Gastrocnemius medialis (tissue), 4 donors: ENCODE data around the gene SLC22A5. TPM values are rescaled to one million over a fixed set of nuclear protein-coding genes. Genes with fewer than 3 reads are reported as not detected.
A peak's percentile ranks its signal among the peaks of the same experiment; 100 is the strongest.
"Not testable (repeated sequence)": the region's sequence is repeated elsewhere in the genome, so short reads cannot be mapped to it uniquely, and the experiment has no call there.

Experiments
- ATAC-seq, 2 donors: fragments of 150-250 bp; one replicate each; pipeline ENCODE4 v1.9.1; 2016
- DNase-seq, 2 donors: peaks; one replicate each; pipeline ENCODE4 v3.0.0-alpha.2; 2019
- H3K27ac ChIP-seq, 4 donors: fragments of 200-600 bp; sonication (generic); 1 replicate in 1 of 4; 2 replicates in 3 of 4; pipeline ENCODE4 v1.5.1; 2016 to 2018; ENCODE audit warnings: mild to moderate bottlenecking in 2 of 4, moderate library complexity in 1 of 4
- H3K27me3 ChIP-seq, 3 donors: fragments of 200-600 bp; sonication (generic) in 2 of 3; 1 replicate in 1 of 3; 2 replicates in 2 of 3; pipeline versions ENCODE4 v1.5.1 to v1.6.0; 2016 to 2019; ENCODE audit warnings: mild to moderate bottlenecking in 1 of 3, moderate library complexity in 1 of 3
- H3K36me3 ChIP-seq, 2 donors: fragments of 200-600 bp; sonication (generic) in 1 of 2; one replicate each; pipeline ENCODE4 v1.5.1; 2017 to 2018
- H3K4me1 ChIP-seq, 2 donors: fragments of 200-600 bp; sonication (generic) in 1 of 2; one replicate each; pipeline ENCODE4 v1.5.1; 2016 to 2017; ENCODE audit warnings: mild to moderate bottlenecking in 2 of 2
- H3K4me3 ChIP-seq, 4 donors: fragments of 200-600 bp; sonication (generic) in 3 of 4; 1 replicate in 1 of 4; 2 replicates in 3 of 4; pipeline ENCODE4 v1.5.1; 2016 to 2019; ENCODE audit warnings: mild to moderate bottlenecking in 2 of 4
- H3K9me3 ChIP-seq, 3 donors: fragments of 200-600 bp; sonication (generic) in 2 of 3; 1 replicate in 1 of 3; 2 replicates in 2 of 3; pipeline ENCODE4 v1.5.1; 2016 to 2019
- CTCF ChIP-seq, 5 experiments: fragments of 450-650 bp in 3 of 5; fragments of 200-600 bp in 2 of 5; sonication (generic) in 2 of 5; IDR thresholded peaks in 4 of 5; conservative IDR thresholded peaks in 1 of 5; 1 replicate in 4 of 5; 2 replicates in 1 of 5; pipeline ENCODE4 v1.5.1; 2016 to 2019; ENCODE audit warnings: antibody characterized with exemption in 5 of 5, mild to moderate bottlenecking in 3 of 5, moderate library complexity in 3 of 5
- POLR2A ChIP-seq, 2 donors: fragments of 450-650 bp; IDR thresholded peaks; one replicate each; pipeline ENCODE4 v1.6.1; 2017; ENCODE audit warnings: antibody characterized with exemption in 2 of 2, mild to moderate bottlenecking in 2 of 2, moderate library complexity in 2 of 2
- in situ Hi-C, 4 donors: fragments of 200-750 bp; cut with MboI; loops; one replicate each; pipeline versions ENCODE4 v1.15.0 to v1.8.0; 2017; ENCODE audit warnings: low sequenced_read_pairs in 4 of 4
- intact Hi-C: fragments of 100-400 bp; cut with DNase I; formaldehyde crosslinking; loops from one replicate; pipeline ENCODE4 v1.15.1; 2023; ENCODE audit warnings: low total_unique reads
- total RNA-seq, 4 donors: library from RNA; depleted of rRNA; stranded (reverse); fragments of >200 nt; gene quantifications; one replicate each; pipeline versions ENCODE4 v1.1.0 to v1.2.3, GENCODE V29; 2016

The SLC22A5 gene
- total RNA-seq, 4 donors from 2014 or later: 56.2 to 116 (median 79.2) TPM

GRCh38 chr5:132411304-132412013, 41.9 kb downstream of the SLC22A5 start:
- intact Hi-C loops: loop anchor here (1.0 to 5.0 kb wide), 3 partner anchors 25 to 119 kb away; partner anchors contain the start of gene SLC22A4
- no peaks in the 10 kb centered on the region for H3K9me3 ChIP-seq
- peak overlapping the region; percentile 87 to 99 (median 94) for H3K27ac ChIP-seq
- in situ Hi-C loops: no loop called here
- no peaks in the 10 kb centered on the region for H3K36me3 ChIP-seq
- DNase-seq (peak in 1 of 2 donors; percentile 59), ATAC-seq (peak; percentile 14 to 38)
- H3K4me1 ChIP-seq: peaks cover 54 to 67% of the 10 kb centered on the region in 2 donors
- peak overlapping the region; percentile 65 to 80 (median 68) for H3K4me3 ChIP-seq
- no peaks in the 10 kb centered on the region for H3K27me3 ChIP-seq
- TF ChIP-seq POLR2A (IDR thresholded peaks at IDR 0.05) (no peak), CTCF (IDR thresholded peaks at IDR 0.05 in 4 of 5, conservative IDR thresholded peaks at IDR 0.05 in 1 of 5) (no peak)

GRCh38 chr5:132413567-132413966, 44.1 kb downstream of the SLC22A5 start:
- peaks cover 72 to 82% of the 10 kb centered on the region in 2 donors for H3K4me1 ChIP-seq
- TF ChIP-seq CTCF (IDR thresholded peaks at IDR 0.05 in 4 of 5, conservative IDR thresholded peaks at IDR 0.05 in 1 of 5): no peak
- TF ChIP-seq POLR2A (IDR thresholded peaks at IDR 0.05): no peak
- no peak for DNase-seq
- no peaks in the 10 kb centered on the region for H3K36me3 ChIP-seq
- no peaks in the 10 kb centered on the region for H3K27me3 ChIP-seq
- no peak for ATAC-seq
- no peak overlapping the region for H3K4me3 ChIP-seq
- in situ Hi-C loops: no loop called here
- H3K27ac ChIP-seq: peak overlapping the region; percentile 87 to 99 (median 94)
- no peaks in the 10 kb centered on the region for H3K9me3 ChIP-seq
- intact Hi-C loops: loop anchor here (5.0 kb wide), 2 partner anchors 36 to 121 kb away; partner anchors contain the start of gene SLC22A4

GRCh38 chr5:132414634-132415378, 45.3 kb downstream of the SLC22A5 start:
- Histone ChIP-seq H3K9me3 (no peaks in the 10 kb centered on the region), H3K27ac (peak overlapping the region; percentile 87 to 99 (median 94)), H3K4me1 (peaks cover 79 to 82% of the 10 kb centered on the region in 2 donors), H3K4me3 (peak overlapping the region in 1 of 4 donors; percentile 1), H3K27me3 (no peaks in the 10 kb centered on the region), H3K36me3 (no peaks in the 10 kb centered on the region)
- TF ChIP-seq POLR2A (IDR thresholded peaks at IDR 0.05) (no peak), CTCF (IDR thresholded peaks at IDR 0.05 in 4 of 5, conservative IDR thresholded peaks at IDR 0.05 in 1 of 5) (no peak)
- ATAC-seq (peak; percentile 60 to 63), DNase-seq (no peak)
- intact Hi-C loops (loop anchor here (5.0 kb wide), 2 partner anchors 38 to 123 kb away; partner anchors contain the start of gene SLC22A4), in situ Hi-C loops (no loop called here)

GRCh38 chr5:132415516-132415915, 46.0 kb downstream of the SLC22A5 start:
- H3K9me3 ChIP-seq, ATAC-seq, in situ Hi-C loops, H3K27me3 ChIP-seq, intact Hi-C loops, H3K36me3 ChIP-seq, DNase-seq: not testable (repeated sequence)
- H3K27ac ChIP-seq: peak overlapping the region; percentile 87 to 99 (median 94)
- peaks cover 82 to 84% of the 10 kb centered on the region in 2 donors for H3K4me1 ChIP-seq
- peak overlapping the region in 1 of 4 donors; percentile 1 for H3K4me3 ChIP-seq
